GM10266 (cell line): ENCODE results near the gene SZT2.
"Not testable (repeated sequence)": the region's sequence is repeated elsewhere in the genome, so short reads cannot be mapped to it uniquely, and the experiment has no call there.

ENCODE experiments used
- DNase-seq: peaks from one replicate; pipeline ENCODE4 v3.0.0; 2012; ENCODE audit errors: extremely low spot score
- CTCF ChIP-seq: IDR thresholded peaks from 2 replicates; pipeline ENCODE4 v1.5.1; 2012; ENCODE audit warnings: mild to moderate bottlenecking, low read depth; ENCODE audit not compliant: control insufficient read depth, insufficient read depth; ENCODE audit errors: missing control alignments

The SZT2 gene

GRCh38 chr1:43395523-43395922 lies 5.8 kb downstream of the SZT2 start:
- no peak for DNase-seq
- TF ChIP-seq CTCF = no peak

- no peak for DNase-seq
- TF ChIP-seq CTCF = no peak
Observed at GRCh38 chr1:43396059-43396458, 6.4 kb downstream of the SZT2 start.

- no peak for TF ChIP-seq CTCF
- DNase-seq = no peak
Observed at GRCh38 chr1:43398227-43398626, 8.5 kb downstream of the SZT2 start.

GRCh38 chr1:43400441-43400840 lies 10.7 kb downstream of the SZT2 start:
- DNase-seq = not testable (repeated sequence)

- TF ChIP-seq CTCF = no peak
- no peak for DNase-seq
Observed at GRCh38 chr1:43402089-43402865, 12.6 kb downstream of the SZT2 start.

- TF ChIP-seq CTCF = no peak
- DNase-seq = no peak
Observed at GRCh38 chr1:43404353-43404752, 14.7 kb downstream of the SZT2 start.

GRCh38 chr1:43405219-43405875 lies 15.6 kb downstream of the SZT2 start:
- DNase-seq = no peak
- TF ChIP-seq CTCF = no peak
